NCI-H774 (cell line): ENCODE data around the gene TGFA.
A peak's percentile ranks its signal among the peaks of the same experiment; 100 is the strongest.

ENCODE experiments used
- DNase-seq: peaks from one replicate; lab custom pipeline; 2025; lab: John Stamatoyannopoulos, UW

The TGFA gene

GRCh38 chr2:70523996-70524965, 29.3 kb downstream of the TGFA start:
- DNase-seq: no peak

- DNase-seq: no peak
Observed at GRCh38 chr2:70523672-70523995, 30.0 kb downstream of the TGFA start.

GRCh38 chr2:70522627-70523026, 31.0 kb downstream of the TGFA start:
- no peak for DNase-seq

GRCh38 chr2:70520825-70521224, 32.8 kb downstream of the TGFA start:
- DNase-seq: no peak

DNA sequence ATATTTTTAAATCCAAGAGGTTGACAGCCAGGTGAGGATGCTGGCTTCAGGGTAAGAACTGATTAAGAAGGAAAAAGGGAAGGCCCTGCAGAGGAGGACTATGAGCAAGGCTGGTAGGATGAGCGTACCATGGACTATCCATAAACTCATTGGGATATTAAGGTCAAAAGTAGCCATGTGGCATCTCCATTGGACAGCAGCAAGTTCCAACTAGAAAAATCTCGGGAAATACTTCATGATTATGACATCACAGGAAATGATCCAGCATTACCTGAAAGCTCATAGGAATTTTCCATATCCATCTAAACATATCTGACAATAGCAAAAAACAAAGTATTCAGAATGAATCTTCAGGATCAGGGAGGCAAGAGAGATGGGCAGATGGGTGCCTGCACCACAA, 34.2 kb downstream of the TGFA start:
- no peak for DNase-seq

DNA sequence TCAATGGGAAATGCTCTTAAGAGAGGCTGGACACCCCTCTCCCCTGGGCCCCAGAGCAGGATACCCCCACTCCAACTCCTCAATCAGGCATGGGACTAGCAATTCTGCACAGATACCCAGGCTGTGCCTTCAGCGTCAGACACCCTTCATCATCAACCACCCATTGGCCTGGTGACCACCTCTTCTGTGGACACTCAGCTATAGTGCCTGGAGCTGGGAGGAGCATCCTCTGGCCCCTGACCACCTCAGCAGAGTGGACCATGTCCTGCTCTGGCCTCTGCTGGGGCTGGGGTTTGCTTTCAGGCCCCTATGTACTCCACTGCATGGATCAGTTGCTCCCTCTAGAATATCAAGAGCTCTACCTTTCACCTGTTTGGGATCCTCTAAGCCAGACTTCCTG, 35.1 kb downstream of the TGFA start:
- DNase-seq: no peak

DNA sequence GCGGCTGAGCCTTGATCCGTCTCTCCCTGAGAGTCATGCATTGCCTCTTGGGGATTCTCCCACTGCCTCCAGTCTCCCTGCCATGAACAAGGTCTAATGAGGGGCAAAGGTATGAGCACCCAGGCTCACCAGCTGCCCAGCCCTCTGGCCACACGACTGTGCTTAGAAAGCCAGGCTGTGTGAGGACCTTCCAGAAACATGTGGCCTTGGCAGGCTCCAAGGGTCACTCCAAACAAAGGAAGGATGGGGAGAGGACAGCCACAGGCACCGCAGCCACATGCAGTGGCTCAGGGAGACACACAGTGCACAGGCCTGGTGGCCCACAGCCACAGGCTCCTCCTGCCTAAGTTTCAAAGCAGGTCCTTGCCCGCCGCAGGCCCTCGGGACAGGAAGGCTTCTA, 35.8 kb downstream of the TGFA start:
- DNase-seq: no peak

GRCh38 chr2:70516596-70516995, 37.0 kb downstream of the TGFA start:
- DNase-seq: no peak

DNA sequence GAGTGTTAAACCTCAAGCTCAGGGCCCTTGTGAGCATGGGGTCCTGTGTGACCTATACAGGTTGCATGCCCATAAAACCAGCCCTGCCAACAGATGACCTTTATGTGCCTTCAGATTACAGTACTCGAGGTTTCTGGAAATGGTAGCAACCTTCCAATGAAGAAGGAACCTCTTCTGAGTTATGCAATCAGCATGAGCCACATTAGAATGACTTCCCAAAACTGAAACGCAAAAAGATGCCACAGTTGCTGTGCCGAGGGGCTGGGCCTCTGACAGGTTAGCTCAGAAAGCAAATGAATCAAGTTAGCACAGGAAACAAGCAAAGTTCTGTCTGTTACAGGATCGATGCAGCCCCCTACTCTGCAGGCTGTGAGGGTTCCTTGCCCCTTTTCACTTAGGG, 37.7 kb downstream of the TGFA start:
- no peak for DNase-seq

- DNase-seq: peak; percentile 42
Observed at GRCh38 chr2:70514612-70515055, 39.0 kb downstream of the TGFA start.

DNA sequence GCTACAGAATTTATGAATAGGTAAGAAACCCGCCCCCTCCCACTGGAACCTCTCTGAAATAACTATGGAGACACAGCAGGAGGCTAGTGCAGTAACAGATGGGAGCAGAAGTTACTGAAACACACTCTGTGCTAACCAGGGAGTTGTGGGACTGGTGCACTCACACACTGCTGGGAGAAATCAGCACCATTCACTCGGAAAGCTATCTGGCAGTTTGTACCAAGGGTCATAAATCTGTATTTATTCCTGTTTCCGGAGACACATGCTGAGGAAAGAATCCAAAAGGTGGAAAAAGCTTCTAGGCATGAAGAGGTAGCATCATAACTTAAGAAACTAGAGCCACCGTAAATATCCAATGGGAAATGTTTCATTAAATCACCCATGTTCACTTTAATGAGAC, 39.9 kb downstream of the TGFA start:
- DNase-seq: no peak

- DNase-seq: no peak
Observed at GRCh38 chr2:70511971-70512729, 41.5 kb downstream of the TGFA start.

GRCh38 chr2:70510313-70510712, 43.3 kb downstream of the TGFA start:
- DNase-seq: no peak

GRCh38 chr2:70509565-70509964, 44.1 kb downstream of the TGFA start:
- no peak for DNase-seq

DNA sequence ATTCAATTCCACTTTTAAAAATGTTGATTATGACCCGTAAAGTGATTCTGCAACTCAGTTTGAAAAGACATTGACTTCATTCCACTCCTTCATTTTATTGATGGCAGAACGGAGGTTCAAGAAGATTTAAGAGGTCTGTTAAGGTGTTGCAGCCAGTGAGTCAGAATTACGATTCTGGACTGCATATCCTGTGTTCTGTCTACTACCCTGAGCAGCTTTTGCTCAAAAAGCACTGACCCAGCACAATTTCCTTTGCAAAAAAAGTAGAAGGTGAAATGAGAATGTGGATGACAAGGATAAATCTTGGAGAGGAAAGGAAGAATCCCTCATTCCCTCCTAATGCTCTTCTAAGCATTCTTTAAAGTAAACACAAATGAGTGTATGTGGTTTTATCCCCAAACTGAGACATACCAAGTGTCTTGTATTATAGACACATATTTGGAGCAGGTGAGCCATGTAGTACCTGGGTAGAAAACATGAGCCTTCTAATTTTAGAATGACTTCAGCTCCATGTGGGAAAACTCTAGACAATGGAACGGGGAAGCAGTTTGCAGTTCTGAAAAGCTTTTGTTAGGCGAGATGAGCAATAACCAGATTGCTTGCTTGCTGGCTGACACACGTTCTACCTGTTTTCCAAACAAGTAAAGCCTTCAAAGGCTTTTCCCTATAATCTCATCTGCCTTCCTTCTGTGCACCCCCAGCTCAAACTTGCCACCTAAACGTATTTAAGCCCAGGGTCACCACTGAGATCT, 44.7 kb downstream of the TGFA start:
- DNase-seq: peak; percentile 14

DNA sequence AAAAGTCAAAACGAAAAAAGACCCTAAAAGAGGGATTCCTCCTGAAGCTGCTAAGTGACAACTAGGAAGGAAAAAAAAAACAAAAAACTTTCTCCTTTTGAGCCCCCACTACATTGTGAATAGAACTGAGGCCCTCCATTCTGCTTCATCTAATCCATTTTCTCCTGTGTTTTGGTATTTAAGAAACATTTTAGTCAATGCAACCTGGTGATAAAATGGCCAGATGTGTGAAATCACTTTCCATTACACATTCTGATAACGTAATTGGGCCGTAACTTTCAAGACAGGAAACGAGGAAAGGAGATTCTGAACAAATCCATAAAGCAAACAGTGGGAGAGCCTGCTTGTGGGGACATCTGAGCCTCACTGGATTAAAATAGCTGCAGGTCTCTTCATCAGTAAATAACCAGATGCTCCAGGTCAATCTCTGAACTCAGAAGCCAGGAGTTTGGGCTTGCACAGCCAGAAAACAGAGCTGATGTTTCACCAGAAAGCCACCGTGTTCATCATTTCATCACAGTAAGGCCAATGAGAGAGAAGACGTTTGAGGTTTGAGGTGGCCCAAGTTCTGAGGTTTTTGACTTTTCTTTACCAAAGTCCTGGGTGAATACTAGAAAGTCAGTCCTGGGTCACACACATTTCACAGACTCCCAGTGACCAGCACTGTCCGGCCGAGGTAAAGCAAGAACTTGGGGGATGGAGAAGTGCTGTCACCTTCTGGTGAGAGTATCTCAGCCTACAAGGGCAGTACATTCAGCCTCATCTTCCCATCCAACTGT, 47.8 kb downstream of the TGFA start:
- no peak for DNase-seq

- DNase-seq: no peak
Observed at GRCh38 chr2:70504750-70505149, 48.9 kb downstream of the TGFA start.

- no peak for DNase-seq
Observed at GRCh38 chr2:70503896-70504295, 49.7 kb downstream of the TGFA start.

DNA sequence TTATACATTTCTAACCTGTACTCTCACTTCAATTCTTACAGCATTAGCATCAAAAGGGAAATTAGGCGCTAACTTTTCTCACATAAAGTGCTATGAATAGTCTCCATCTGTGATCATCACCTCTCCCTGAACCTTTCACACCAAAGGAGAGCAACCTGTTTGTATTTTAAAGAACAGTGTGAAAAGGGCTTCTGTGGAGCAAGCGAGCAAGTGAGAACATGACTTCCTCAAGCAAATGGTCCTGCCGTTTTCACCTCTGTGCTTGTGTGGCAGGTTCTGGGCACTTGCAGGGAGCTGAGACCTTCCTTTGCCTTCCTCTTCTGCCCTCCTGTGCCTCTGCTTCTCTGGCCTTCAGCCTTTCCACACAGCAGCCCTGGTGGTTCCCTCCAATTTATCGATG, 51.9 kb downstream of the TGFA start:
- DNase-seq: no peak

- DNase-seq: no peak
Observed at GRCh38 chr2:70501215-70501614, 52.4 kb downstream of the TGFA start.

DNA sequence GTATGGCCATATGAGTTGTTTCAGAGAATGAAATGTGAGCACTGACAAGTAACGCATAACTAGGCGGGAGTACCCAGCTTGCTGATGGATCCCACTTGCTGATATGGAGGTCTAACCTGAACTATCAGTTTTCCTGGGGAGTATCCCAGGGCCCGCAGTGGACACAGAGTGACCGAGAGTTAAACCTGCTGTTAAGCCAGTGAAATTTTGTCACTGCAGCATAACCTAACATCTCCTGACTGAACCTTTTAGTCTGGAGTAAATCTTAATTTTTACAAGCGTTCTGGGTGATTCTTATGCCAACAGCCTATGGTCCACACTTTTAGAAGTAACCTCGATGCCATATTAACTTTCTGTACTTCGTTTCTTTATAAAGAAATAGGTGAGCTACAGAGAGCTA, 54.4 kb downstream of the TGFA start:
- no peak for DNase-seq

GRCh38 chr2:70498528-70498927, 55.1 kb downstream of the TGFA start:
- no peak for DNase-seq
